ENCODE data around the gene COMMD6. TPM values are rescaled to one million over a fixed set of nuclear protein-coding genes. Genes with fewer than 3 reads are reported as not detected.

The COMMD6 gene
- total and polyA plus RNA-seq, 11 donors, result 19.8 to 155 (median 126) TPM

GRCh38 chr13:75518439-75519088 is 19.1 kb downstream of the COMMD6 start:
- peak in 1 of 4 donors; percentile 22 for ATAC-seq
- H3K27me3 ChIP-seq, result no peaks in the 10 kb centered on the region
- H3K4me1 ChIP-seq, result no peaks in the 10 kb centered on the region
- no peak overlapping the region for H3K4me3 ChIP-seq
- WGBS, 4 donors, result 96 to 99% (median 96%) methylated on average over 9 to 30 of the region's 30 CpGs
- TF ChIP-seq POLR2A (IDR thresholded peaks at IDR 0.05) (no peak), CTCF (IDR thresholded peaks at IDR 0.05) (no peak)
- H3K9me3 ChIP-seq, result peaks cover 0 to 4% (median 0%) of the 10 kb centered on the region in 12 donors
- H3K27ac ChIP-seq, result no peak overlapping the region
- H3K36me3 ChIP-seq, result no peaks in the 10 kb centered on the region
- intact Hi-C loops (cut with DNase I), result no loop called here
- no peak for DNase-seq

- 71 to 82% (median 76%) methylated on average over 3 of the region's 3 CpGs for WGBS, 4 donors
- ATAC-seq (no peak), DNase-seq (no peak)
- TF ChIP-seq POLR2A (IDR thresholded peaks at IDR 0.05) (no peak), CTCF (IDR thresholded peaks at IDR 0.05) (no peak)
- Histone ChIP-seq H3K4me1 (peaks cover 0 to 12% (median 0%) of the 10 kb centered on the region in 12 donors), H3K4me3 (no peak overlapping the region), H3K27ac (no peak overlapping the region), H3K27me3 (no peaks in the 10 kb centered on the region), H3K36me3 (no peaks in the 10 kb centered on the region), H3K9me3 (no peaks in the 10 kb centered on the region)
- intact Hi-C loops (cut with DNase I), result no loop called here
Observed at GRCh38 chr13:75514080-75514995, 23.3 kb downstream of the COMMD6 start.

GRCh38 chr13:75513271-75513670 is 24.4 kb downstream of the COMMD6 start:
- 86 to 92% (median 90%) methylated on average over 5 of the region's 5 CpGs for WGBS, 4 donors
- H3K27me3 ChIP-seq, result no peaks in the 10 kb centered on the region
- H3K27ac ChIP-seq, result no peak overlapping the region
- no peak overlapping the region for H3K4me3 ChIP-seq
- intact Hi-C loops (cut with DNase I), result no loop called here
- ATAC-seq (no peak), DNase-seq (no peak)
- no peak for TF ChIP-seq CTCF (IDR thresholded peaks at IDR 0.05)
- TF ChIP-seq POLR2A (IDR thresholded peaks at IDR 0.05), result no peak
- no peaks in the 10 kb centered on the region for H3K9me3 ChIP-seq
- H3K4me1 ChIP-seq, result peaks cover 0 to 12% (median 0%) of the 10 kb centered on the region in 12 donors
- H3K36me3 ChIP-seq, result no peaks in the 10 kb centered on the region

GRCh38 chr13:75512253-75512652 is 25.4 kb downstream of the COMMD6 start:
- H3K9me3 ChIP-seq, result no peaks in the 10 kb centered on the region
- TF ChIP-seq POLR2A (IDR thresholded peaks at IDR 0.05) (no peak), CTCF (IDR thresholded peaks at IDR 0.05) (no peak)
- H3K27ac ChIP-seq, result no peak overlapping the region
- ATAC-seq (peak in 1 of 4 donors; percentile 36), DNase-seq (no peak)
- WGBS, 4 donors, result 76 to 82% (median 80%) methylated on average over 3 of the region's 3 CpGs
- H3K36me3 ChIP-seq, result no peaks in the 10 kb centered on the region
- H3K4me3 ChIP-seq, result no peak overlapping the region
- H3K27me3 ChIP-seq, result no peaks in the 10 kb centered on the region
- peaks cover 0 to 12% (median 0%) of the 10 kb centered on the region in 12 donors for H3K4me1 ChIP-seq
- intact Hi-C loops (cut with DNase I), result no loop called here

Data from heart left ventricle (tissue), 16 donors.